ENCODE measurements around the gene RABEPK. TPM values are rescaled to one million over a fixed set of nuclear protein-coding genes. Genes with fewer than 3 reads are reported as not detected.
A peak's percentile ranks its signal among the peaks of the same experiment; 100 is the strongest.

Gene RABEPK
- total and polyA plus RNA-seq, 2 of the 4 experiments (the other 2 are of a cell fraction): 43.9 to 59.7 TPM

- DNase-seq (peak; percentile 100), ATAC-seq (ENCODE audit: low read depth) (peak; percentile 89)
- Histone ChIP-seq H3K23ac (ENCODE audit: low read depth, low read length) (peak within 1 kb of the TSS; percentile 93), H2BK20ac (ENCODE audit: low read depth, low read length) (peak within 1 kb of the TSS; percentile 75), H4K5ac (ENCODE audit: low read depth, low read length) (peak within 1 kb of the TSS; percentile 94), H4K8ac (ENCODE audit: low read depth in 2 of 2, low read length in 2 of 2) (peak within 1 kb of the TSS; percentile 100), H3K4me2 (ENCODE audit: low read depth, low read length) (peak within 1 kb of the TSS; percentile 84), H3K27ac (ENCODE audit: insufficient read depth, low read length) (peak within 1 kb of the TSS; percentile 98), H3K4ac (ENCODE audit: low read depth, low read length) (peak within 1 kb of the TSS; percentile 99), H2AK5ac (ENCODE audit: low read depth, low read length) (peak within 1 kb of the TSS; percentile 100), H3K9ac (ENCODE audit: low read depth, low read length) (peak within 1 kb of the TSS; percentile 99), H3K4me3 (ENCODE audit: insufficient read depth, low read depth, low read length) (peak within 1 kb of the TSS; percentile 80), H2BK120ac (ENCODE audit: low read depth, low read length) (peak within 1 kb of the TSS; percentile 92), H4K20me1 (ENCODE audit: insufficient read depth, low read length) (peaks cover 48% of the 10 kb centered on the region), H3K4me1 (ENCODE audit: control insufficient read depth, insufficient read depth, low read length) (peaks cover 4% of the 10 kb centered on the region), H3K18ac (ENCODE audit: low read depth, low read length) (peak within 1 kb of the TSS; percentile 85), H3K14ac (replicated peaks; ENCODE audit: low read depth, low read length) (peak within 1 kb of the TSS; percentile 99), H2AFZ (replicated peaks; ENCODE audit: low read length, poor library complexity) (peak within 1 kb of the TSS; percentile 93), H3K9me1 (ENCODE audit: insufficient read depth, low read length) (no peaks in the 10 kb centered on the region; the same call in 1 of the 2 replicates), H2BK15ac (ENCODE audit: low read depth, low read length) (peak within 1 kb of the TSS; percentile 85), H3K79me1 (ENCODE audit: low read depth in 1 of 2, low read length in 2 of 2) (peaks cover 4 to 30% of the 10 kb centered on the region in 2 experiments; a peak in 3 of 4 replicates), H3K9me3 (ENCODE audit: control insufficient read depth, insufficient read depth, low read length) (no peaks in the 10 kb centered on the region), H4K91ac (ENCODE audit: insufficient read depth, low read depth, low read length) (peak within 1 kb of the TSS; percentile 99), H2AK9ac (replicated peaks; ENCODE audit: low read depth, low read length, poor library complexity) (peak within 1 kb of the TSS; percentile 100), H3K27me3 (ENCODE audit: control insufficient read depth, insufficient read depth, low read length) (no peaks in the 10 kb centered on the region), H2BK5ac (ENCODE audit: low read depth, low read length, poor library complexity, severe bottlenecking) (peak within 1 kb of the TSS; percentile 95), H3K36me3 (ENCODE audit: control insufficient read depth, insufficient read depth, low read length) (peaks cover 24% of the 10 kb centered on the region), H3K56ac (ENCODE audit: extremely low read depth, insufficient read depth, low read length) (peak within 1 kb of the TSS; percentile 99)
- dilution Hi-C loops (cut with HindIII; ENCODE audit: low sequenced_read_pairs, unreplicated experiment) (no loop called here), intact Hi-C loops (cut with micrococcal nuclease) (no loop called here), in situ Hi-C loops (cut with MboI; ENCODE audit: low sequenced_read_pairs) (no loop called here)
- BruUV-seq (replicated peaks): TSS peak; percentile 72
- POLR2A ChIA-PET (ENCODE audit: unreplicated experiment): interaction anchor here (0.5 to 1.3 kb wide), 8 partner anchors 9 to 101 kb away, joined by 3 to 6 read pairs (median 3); no protein-coding TSS in a partner anchor
- 0% methylated on average over 17 of the region's 59 CpGs; no CpG with 5 or more reads in 1 of the 2 experiments for WGBS, 2 experiments (ENCODE audit: extremely low coverage in 2 of 2, insufficient read length in 1 of 2)
- peak; percentile 29; the same call in 1 of the 2 replicates for TF ChIP-seq RFX5 (IDR thresholded peaks at IDR 0.05; ENCODE audit: low read depth, low read length)
- peak; percentile 60; the same call in 1 of the 2 replicates for TF ChIP-seq FOS (IDR thresholded peaks at IDR 0.05; ENCODE audit: low read depth, low read length)
- peak; percentile 99 for TF ChIP-seq POLR2A (IDR thresholded peaks at IDR 0.05; ENCODE audit: low read depth, low read length)
- 0 out of 2 replicates have a peak, but pooled peaks have one; percentile 10 for TF ChIP-seq MXI1 (IDR thresholded peaks at IDR 0.05; ENCODE audit: borderline replicate concordance, low read depth, low read length)
- TF ChIP-seq RAD21 (IDR thresholded peaks at IDR 0.05; ENCODE audit: low read length): no peak
- no peak for TF ChIP-seq USF2 (IDR thresholded peaks at IDR 0.05; ENCODE audit: low read depth, low read length)
- TF ChIP-seq MAZ (IDR thresholded peaks at IDR 0.05; ENCODE audit: borderline replicate concordance, low read depth, low read length): peak; percentile 96; the same call in 1 of the 2 replicates
- CTCF ChIA-PET: interaction anchor here (0.7 kb wide), 1 partner anchor 555 kb away, joined by 3 read pairs; no protein-coding TSS in a partner anchor
These were observed 40.9 kb downstream of the RABEPK start, which contains the start of gene HSPA5 for GRCh38 chr9:125241000-125241862. TSS of gene HSPA5 (minus strand) at chr9:125241343. CDS start at chr9:125241126, 217 bp downstream.
